ENCODE measurements around the gene NME2.

NME2 gene

GRCh38 chr17:51200846-51201245 is 34.6 kb downstream of the NME2 start:
- H3K4me3 ChIP-seq (ENCODE audit: low read length) = no peak overlapping the region
- TF ChIP-seq CTCF (conservative IDR thresholded peaks at IDR 0.05; ENCODE audit: low read depth, low read length) = no peak
- no peak for DNase-seq (ENCODE audit: low read depth)

- DNase-seq (ENCODE audit: low read depth) = no peak
- TF ChIP-seq CTCF (conservative IDR thresholded peaks at IDR 0.05; ENCODE audit: low read depth, low read length) = no peak
- no peak overlapping the region for H3K4me3 ChIP-seq (ENCODE audit: low read length)
Measured at GRCh38 chr17:51203838-51204237, 37.6 kb downstream of the NME2 start.

- no peak for DNase-seq (ENCODE audit: low read depth)
- H3K4me3 ChIP-seq (ENCODE audit: low read length) = no peak overlapping the region
- TF ChIP-seq CTCF (conservative IDR thresholded peaks at IDR 0.05; ENCODE audit: low read depth, low read length) = no peak
Measured at GRCh38 chr17:51214920-51215319, 48.7 kb downstream of the NME2 start.

GRCh38 chr17:51217946-51218345 is 51.7 kb downstream of the NME2 start:
- no peak for TF ChIP-seq CTCF (conservative IDR thresholded peaks at IDR 0.05; ENCODE audit: low read depth, low read length)
- H3K4me3 ChIP-seq (ENCODE audit: low read length) = no peak overlapping the region
- no peak for DNase-seq (ENCODE audit: low read depth)

GRCh38 chr17:51221322-51221721 is 55.1 kb downstream of the NME2 start:
- H3K4me3 ChIP-seq (ENCODE audit: low read length) = no peak overlapping the region
- TF ChIP-seq CTCF (conservative IDR thresholded peaks at IDR 0.05; ENCODE audit: low read depth, low read length) = no peak
- DNase-seq (ENCODE audit: low read depth) = no peak

Measured in retinal pigment epithelial cell (primary cell).